AG04450 (cell line): ENCODE data around the gene RASGRP2. TPM values are rescaled to one million over a fixed set of nuclear protein-coding genes. Genes with fewer than 3 reads are reported as not detected.

ENCODE experiments used
- CTCF ChIA-PET: fragments of 300-600, 350-600 bp; formaldehyde crosslinking; extraction: SDS; loops from one replicate; lab custom pipeline; 2022; ENCODE audit warnings: antibody characterized with exemption, inconsistent platforms; lab: Charles Lee
- POLR2A ChIA-PET: fragments of 350-600 bp; formaldehyde crosslinking; extraction: SDS; loops from one replicate; lab custom pipeline; 2021; ENCODE audit warnings: antibody characterized with exemption, inconsistent platforms; lab: Yijun Ruan, JAX
- DNase-seq: peaks from one replicate; pipeline ENCODE4 v3.0.0-alpha.2; 2011; ENCODE audit warnings: low read depth, low spot score
- H3K27ac ChIP-seq: one replicate; pipeline ENCODE4 v1.5.1; 2012; ENCODE audit warnings: low read depth, low read length, control low read depth
- H3K27me3 ChIP-seq: one replicate; pipeline ENCODE4 v1.6.0; 2012; ENCODE audit warnings: low read length; ENCODE audit not compliant: control insufficient read depth, insufficient read depth
- H3K4me3 ChIP-seq: 2 replicates; pipeline ENCODE4 v1.5.1; 2011; ENCODE audit warnings: mild to moderate bottlenecking, low read depth, low read length, control low read depth
- H3K9me3 ChIP-seq: 2 replicates; pipeline ENCODE4 v1.5.1; 2012; ENCODE audit warnings: low read length; ENCODE audit not compliant: control insufficient read depth, insufficient read depth
- polyA plus RNA-seq: library from polyadenylated mRNA; depleted of rRNA; stranded (reverse); fragments of >200 nt; gene quantifications from 2 replicates; pipeline ENCODE4 v1.2.3, GENCODE V29; 2011
- TF ChIP-seq, protein P1 (sequence below): IDR thresholded peaks from 2 replicates; pipeline ENCODE4 v1.5.1; 2011; ENCODE audit warnings: low read depth, low read length, control low read depth, inconsistent platforms

RASGRP2 gene
- polyA plus RNA-seq, 1 experiment: 0.43 TPM

- ChIA-PET POLR2A (interaction anchor here (0.7 kb wide), 1 partner anchor 52 kb away, joined by 6 read pairs; no protein-coding TSS in a partner anchor), CTCF (interaction anchor here (0.6 kb wide), 1 partner anchor 15 kb away, joined by 3 read pairs; no protein-coding TSS in a partner anchor)
- peak overlapping the region; percentile 8 for H3K4me3 ChIP-seq
- TF ChIP-seq, protein P1, sequence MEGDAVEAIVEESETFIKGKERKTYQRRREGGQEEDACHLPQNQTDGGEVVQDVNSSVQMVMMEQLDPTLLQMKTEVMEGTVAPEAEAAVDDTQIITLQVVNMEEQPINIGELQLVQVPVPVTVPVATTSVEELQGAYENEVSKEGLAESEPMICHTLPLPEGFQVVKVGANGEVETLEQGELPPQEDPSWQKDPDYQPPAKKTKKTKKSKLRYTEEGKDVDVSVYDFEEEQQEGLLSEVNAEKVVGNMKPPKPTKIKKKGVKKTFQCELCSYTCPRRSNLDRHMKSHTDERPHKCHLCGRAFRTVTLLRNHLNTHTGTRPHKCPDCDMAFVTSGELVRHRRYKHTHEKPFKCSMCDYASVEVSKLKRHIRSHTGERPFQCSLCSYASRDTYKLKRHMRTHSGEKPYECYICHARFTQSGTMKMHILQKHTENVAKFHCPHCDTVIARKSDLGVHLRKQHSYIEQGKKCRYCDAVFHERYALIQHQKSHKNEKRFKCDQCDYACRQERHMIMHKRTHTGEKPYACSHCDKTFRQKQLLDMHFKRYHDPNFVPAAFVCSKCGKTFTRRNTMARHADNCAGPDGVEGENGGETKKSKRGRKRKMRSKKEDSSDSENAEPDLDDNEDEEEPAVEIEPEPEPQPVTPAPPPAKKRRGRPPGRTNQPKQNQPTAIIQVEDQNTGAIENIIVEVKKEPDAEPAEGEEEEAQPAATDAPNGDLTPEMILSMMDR: no peak
- peaks cover 54% of the 10 kb centered on the region for H3K27me3 ChIP-seq
- DNase-seq: no peak
- H3K27ac ChIP-seq: no peak overlapping the region
- peaks cover 4% of the 10 kb centered on the region; the same call in 1 of the 2 replicates for H3K9me3 ChIP-seq
Observed at GRCh38 chr11:64745521-64746328, 1.8 kb upstream of the RASGRP2 start.

- peaks cover 60% of the 10 kb centered on the region for H3K27me3 ChIP-seq
- ChIA-PET CTCF (interaction anchor here (0.6 kb wide), 1 partner anchor 15 kb away, joined by 3 read pairs; no protein-coding TSS in a partner anchor), POLR2A (interaction anchor here (0.7 kb wide), 1 partner anchor 51 kb away, joined by 6 read pairs; no protein-coding TSS in a partner anchor)
- no peak overlapping the region for H3K27ac ChIP-seq
- TF ChIP-seq, protein P1: no peak
- H3K4me3 ChIP-seq: peak overlapping the region; percentile 8; the same call in 1 of the 2 replicates
- peaks cover 4% of the 10 kb centered on the region; the same call in 1 of the 2 replicates for H3K9me3 ChIP-seq
- DNase-seq: no peak
Observed at GRCh38 chr11:64745189-64745520, 1.2 kb upstream of the RASGRP2 start.

DNA sequence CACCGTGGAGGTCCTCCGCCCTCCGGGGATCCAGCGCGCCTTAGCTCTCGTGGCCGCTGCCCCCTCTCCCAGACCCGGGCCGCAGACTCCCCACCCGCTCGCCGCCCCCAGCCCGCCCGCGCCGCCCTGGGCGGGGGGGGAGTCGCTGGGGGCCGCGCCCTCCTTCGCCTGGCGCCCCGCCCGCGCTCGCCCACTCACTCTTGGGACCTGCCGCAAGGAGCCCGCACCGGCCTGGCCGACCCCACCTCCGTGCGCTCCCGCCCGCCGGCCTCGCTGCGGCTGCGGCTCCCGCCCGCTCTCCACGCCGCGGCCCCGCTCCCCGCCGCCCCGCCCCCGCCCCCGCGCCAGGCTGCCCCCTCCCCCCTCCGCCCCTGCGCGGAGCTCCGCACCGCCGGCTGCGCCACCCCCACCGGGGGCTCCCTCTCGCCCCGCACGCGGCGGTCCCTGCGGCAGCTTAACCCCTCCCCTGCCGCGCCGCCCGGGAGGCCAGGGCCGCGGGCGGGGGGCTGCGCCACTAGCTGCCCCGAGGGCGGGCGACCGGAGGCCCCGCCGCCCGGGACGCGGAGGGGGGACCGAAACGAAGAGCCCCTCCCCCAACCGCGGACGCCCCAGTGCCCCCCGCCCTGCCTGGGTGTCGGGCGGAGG lies 724 bp upstream of the RASGRP2 start:
- CTCF ChIA-PET: interaction anchor here (0.6 kb wide), 1 partner anchor 16 kb away, joined by 3 read pairs; no protein-coding TSS in a partner anchor
- Histone ChIP-seq H3K27me3 (peaks cover 65% of the 10 kb centered on the region), H3K27ac (no peak overlapping the region), H3K9me3 (peaks cover 4% of the 10 kb centered on the region; the same call in 1 of the 2 replicates), H3K4me3 (peak overlapping the region; percentile 8; the same call in 1 of the 2 replicates)
- TF ChIP-seq, protein P1: no peak
- DNase-seq: no peak
- POLR2A ChIA-PET: interaction anchor here (0.6 to 0.7 kb wide), 2 partner anchors 30 to 51 kb away, joined by 4 to 6 read pairs; no protein-coding TSS in a partner anchor

- H3K27me3 ChIP-seq: peaks cover 66% of the 10 kb centered on the region
- CTCF ChIA-PET: interaction anchor here (0.5 to 3.4 kb wide), 6 partner anchors 10 to 55 kb away, joined by 3 to 14 read pairs (median 4); no protein-coding TSS in a partner anchor
- POLR2A ChIA-PET: no interaction called here
- TF ChIP-seq, protein P1: peak; percentile 73
- DNase-seq: no peak
- peak overlapping the region; percentile 50 for H3K4me3 ChIP-seq
- peaks cover 4% of the 10 kb centered on the region; the same call in 1 of the 2 replicates for H3K9me3 ChIP-seq
- H3K27ac ChIP-seq: no peak overlapping the region
Observed at GRCh38 chr11:64742889-64743590, 902 bp downstream of the RASGRP2 start.
